Body of pancreas (tissue), 4 donors: ENCODE results near the gene EXTL1. TPM values are rescaled to one million over a fixed set of nuclear protein-coding genes. Genes with fewer than 3 reads are reported as not detected.
A peak's percentile ranks its signal among the peaks of the same experiment; 100 is the strongest.

Source experiments
- ATAC-seq: fragments of 150-250 bp; one replicate; pipeline ENCODE4 v1.9.1; 2016
- DNase-seq, 4 donors: peaks; one replicate each; pipeline ENCODE4 v3.0.0-alpha.2; 2019
- H3K27ac ChIP-seq, 4 donors: fragments of 200-600 bp; sonication (generic); 1 replicate in 3 of 4; 2 replicates in 1 of 4; pipeline versions ENCODE4 v1.5.1 to v1.6.1; 2016 to 2019; ENCODE audit warnings: mild to moderate bottlenecking in 1 of 4, mixed read lengths in 1 of 4, moderate library complexity in 1 of 4
- H3K27me3 ChIP-seq, 2 donors: fragments of 200-600 bp; sonication (generic); one replicate each; pipeline ENCODE4 v1.6.0; 2016; ENCODE audit warnings: mild to moderate bottlenecking in 1 of 2
- H3K36me3 ChIP-seq, 2 donors: fragments of 200-600 bp; sonication (generic); replicated peaks in 1 of 2; 2 replicates each; pipeline ENCODE4 v1.5.1; 2016; ENCODE audit warnings: low read depth in 2 of 2; ENCODE audit not compliant: insufficient read depth in 1 of 2
- H3K4me1 ChIP-seq: fragments of 200-600 bp; sonication (generic); one replicate; pipeline ENCODE4 v1.6.0; 2016
- H3K4me3 ChIP-seq, 2 donors: fragments of 200-600 bp; sonication (generic); 1 replicate in 1 of 2; 2 replicates in 1 of 2; pipeline ENCODE4 v1.5.1; 2016 to 2019
- H3K9me3 ChIP-seq, 3 donors: fragments of 200-600 bp; sonication (generic); 1 replicate in 2 of 3; 2 replicates in 1 of 3; pipeline ENCODE4 v1.5.1; 2016
- CTCF ChIP-seq, 7 experiments: fragments of 450-650 bp in 4 of 7; fragments of 200-600 bp in 3 of 7; sonication (generic) in 3 of 7; IDR thresholded peaks; one replicate each; pipeline ENCODE4 v1.5.1; 2016 to 2019; ENCODE audit warnings: antibody characterized with exemption in 7 of 7
- POLR2A ChIP-seq, 3 donors: fragments of 450-650 bp; IDR thresholded peaks; one replicate each; pipeline ENCODE4 v1.6.1; 2016; ENCODE audit warnings: antibody characterized with exemption in 3 of 3, mild to moderate bottlenecking in 2 of 3
- WGBS, 2 donors: methylation state at CpG; one replicate each; pipeline ENCODE4 v1.1.5; 2017; 5-methylcytosine and 5-hydroxymethylcytosine counted together
- intact Hi-C: fragments of 100-400 bp; cut with DNase I; formaldehyde crosslinking; loops from one replicate; pipeline ENCODE4 v1.15.1; 2023
- total RNA-seq, 2 donors: library from RNA; depleted of rRNA; stranded (reverse); fragments of >200 nt; gene quantifications; one replicate each; pipeline ENCODE4 v1.1.0, GENCODE V29; 2016

The EXTL1 gene
- total RNA-seq, 2 donors from 2014 or later = not detected

- intact Hi-C loops = no loop called here
These were observed 28.2 kb upstream of the EXTL1 start for GRCh38 chr1:25993197-25993951.

DNA sequence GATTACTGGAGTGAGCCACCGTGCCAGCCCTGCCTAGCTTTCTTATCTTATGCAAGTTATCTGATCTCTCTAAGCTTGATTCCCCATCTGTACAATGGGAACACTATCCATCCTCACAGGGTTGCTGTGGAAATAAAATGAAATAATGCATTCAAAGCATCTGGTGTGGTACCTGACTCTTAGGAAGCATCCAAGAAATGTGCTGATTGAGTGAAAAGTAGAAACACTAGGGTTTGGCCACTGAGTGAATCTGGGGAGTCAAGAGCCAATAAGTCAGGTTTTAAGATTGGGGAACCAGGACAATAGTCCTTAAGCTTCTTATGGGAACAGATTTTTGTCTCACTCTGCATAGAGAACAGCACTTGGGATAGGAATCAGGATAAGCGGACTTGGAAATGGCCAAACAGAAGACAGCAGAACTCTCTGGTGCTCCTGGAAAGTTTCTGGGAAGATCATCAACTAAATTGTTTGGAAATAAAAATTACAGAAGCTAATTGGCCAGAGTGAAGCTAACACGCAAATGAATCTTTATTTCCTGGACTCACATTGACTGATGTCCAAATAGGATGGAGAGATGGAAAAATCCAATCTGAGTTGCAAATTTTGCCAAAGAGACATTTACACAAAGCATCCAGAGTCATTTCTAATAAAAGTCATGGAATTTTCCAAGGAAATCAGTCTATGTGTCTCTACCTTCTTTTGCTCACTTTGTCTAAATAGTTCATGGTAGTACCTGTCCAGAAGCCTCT is 27.0 kb upstream of the EXTL1 start:
- no peak overlapping the region for H3K4me3 ChIP-seq
- H3K4me1 ChIP-seq = peaks cover 13% of the 10 kb centered on the region
- no peak for ATAC-seq
- 90 to 94% methylated on average over 3 of the region's 3 CpGs for WGBS, 2 donors
- intact Hi-C loops = loop anchor here (5.0 kb wide), 1 partner anchor 87 kb away; the partner anchor contains the start of gene STMN1
- TF ChIP-seq CTCF (IDR thresholded peaks at IDR 0.05) (no peak), POLR2A (IDR thresholded peaks at IDR 0.05) (no peak)
- no peaks in the 10 kb centered on the region for H3K36me3 ChIP-seq
- no peak for DNase-seq
- H3K27me3 ChIP-seq = no peaks in the 10 kb centered on the region
- no peak overlapping the region for H3K27ac ChIP-seq
- no peaks in the 10 kb centered on the region for H3K9me3 ChIP-seq

More at GRCh38 chr1:25993197-25993951, 28.2 kb upstream of the EXTL1 start:
- ATAC-seq = no peak
- no peak for TF ChIP-seq POLR2A (IDR thresholded peaks at IDR 0.05)
- no peak for TF ChIP-seq CTCF (IDR thresholded peaks at IDR 0.05)
- Histone ChIP-seq H3K4me3 (no peak overlapping the region), H3K27ac (no peak overlapping the region), H3K27me3 (no peaks in the 10 kb centered on the region), H3K4me1 (peaks cover 9% of the 10 kb centered on the region), H3K36me3 (no peaks in the 10 kb centered on the region), H3K9me3 (no peaks in the 10 kb centered on the region)
- WGBS, 2 donors = 85 to 91% methylated on average over 8 of the region's 8 CpGs
- no peak for DNase-seq

DNA sequence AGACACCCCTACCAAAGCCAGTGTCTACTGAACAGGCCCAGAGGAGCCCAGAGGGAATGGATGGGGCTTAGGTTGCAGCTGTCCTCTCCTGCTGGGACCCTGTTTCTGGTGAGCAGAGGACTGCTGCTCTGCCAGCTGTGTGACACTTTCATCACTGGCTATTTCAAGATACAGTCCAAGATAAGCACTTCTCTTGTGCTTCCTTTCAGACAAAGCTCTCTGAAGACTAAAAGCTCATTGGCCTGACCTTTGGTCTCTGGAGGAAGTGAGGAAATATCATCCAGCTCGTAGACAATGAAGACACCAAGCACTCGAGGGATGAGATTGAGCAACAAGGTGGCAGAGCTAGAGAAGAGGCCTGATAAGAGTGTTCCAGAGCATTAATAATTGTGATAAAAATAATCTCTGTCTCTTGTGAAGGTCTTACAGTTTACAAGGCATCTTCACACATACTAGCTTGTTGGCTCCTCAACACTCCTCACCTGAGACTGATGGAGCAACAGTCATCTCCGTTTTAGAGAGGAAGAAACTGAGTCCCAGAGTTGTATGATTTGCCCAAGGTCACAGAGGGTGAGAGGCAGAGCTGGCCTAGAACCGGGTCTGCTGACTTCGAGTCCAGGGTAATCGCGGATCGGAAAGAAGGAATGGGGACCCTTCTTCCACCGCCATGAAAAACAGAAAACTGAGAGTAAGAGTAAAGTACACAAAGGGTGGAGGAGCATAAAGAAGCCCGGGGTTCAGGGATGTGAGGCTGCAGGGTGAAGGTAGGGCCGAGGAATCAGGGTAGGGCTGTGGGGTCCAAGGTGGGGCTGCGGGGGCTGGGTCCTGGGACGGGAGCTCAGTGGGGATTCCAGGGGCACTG is 24.4 kb upstream of the EXTL1 start:
- H3K27ac ChIP-seq = peak overlapping the region; percentile 26 to 76 (median 56)
- H3K4me3 ChIP-seq = peak overlapping the region; percentile 36 to 46
- 2 to 3% methylated on average over 13 of the region's 13 CpGs for WGBS, 2 donors
- no peaks in the 10 kb centered on the region for H3K27me3 ChIP-seq
- DNase-seq (peak in 2 of 4 donors; percentile 15 to 66), ATAC-seq (no peak)
- no peaks in the 10 kb centered on the region for H3K9me3 ChIP-seq
- intact Hi-C loops = loop anchor here (5.0 kb wide), 1 partner anchor 90 kb away; the partner anchor contains the start of gene STMN1
- TF ChIP-seq CTCF (IDR thresholded peaks at IDR 0.05) (no peak), POLR2A (IDR thresholded peaks at IDR 0.05) (no peak)
- H3K36me3 ChIP-seq = no peaks in the 10 kb centered on the region
- peaks cover 13% of the 10 kb centered on the region for H3K4me1 ChIP-seq

DNA sequence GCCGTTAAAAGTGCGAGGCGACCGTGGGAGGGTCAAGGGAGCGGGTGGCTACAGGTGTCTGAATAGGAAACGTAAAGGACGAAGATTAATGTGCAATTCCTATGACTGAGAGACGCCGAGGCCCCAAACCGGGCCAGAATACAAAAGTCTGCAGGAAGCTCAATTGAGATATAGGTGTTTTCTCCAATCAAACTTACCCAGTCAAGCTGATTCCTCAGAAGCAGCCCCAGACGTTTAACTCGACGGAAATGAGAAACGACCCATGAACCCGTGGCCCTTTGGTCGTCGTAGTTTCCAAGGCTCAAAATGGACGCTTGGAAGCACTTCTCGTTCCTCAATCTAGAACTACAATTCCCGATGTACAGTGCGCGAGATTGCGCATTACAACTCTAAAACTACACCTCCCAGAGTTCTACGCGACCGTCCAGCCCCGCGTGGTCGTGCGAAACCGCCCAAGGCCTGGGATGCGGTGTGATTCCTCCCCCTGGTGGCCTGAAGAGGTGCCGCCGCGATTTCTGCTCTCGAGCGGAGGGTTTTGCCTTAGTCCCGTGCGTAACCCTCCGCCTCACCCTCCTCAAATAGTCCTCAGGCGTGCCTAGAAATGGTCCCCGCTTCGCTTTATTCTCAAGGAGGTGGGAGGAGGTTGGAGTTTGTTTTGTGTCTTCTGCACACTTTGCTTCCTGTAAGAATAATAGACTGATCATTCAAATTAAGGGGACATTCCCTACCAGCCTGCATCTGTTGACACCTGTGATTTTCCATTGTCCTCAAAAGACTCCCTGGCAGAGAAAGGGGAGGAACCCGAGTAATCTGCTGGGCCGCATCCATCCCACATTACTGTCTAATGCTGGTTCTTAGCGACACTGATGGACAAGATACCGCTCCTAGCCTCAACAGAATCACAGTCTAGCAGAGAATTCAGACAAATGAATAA is 23.5 kb upstream of the EXTL1 start, which contains the start of gene PAFAH2:
PAFAH2 (minus strand) TSS at position 236 of the 934 bp plus-strand sequence. CDS start 7,247 bp downstream, outside the sequence.
- intact Hi-C loops = loop anchor here (5.0 kb wide), 1 partner anchor 91 kb away; the partner anchor contains the start of gene STMN1
- TF ChIP-seq CTCF (IDR thresholded peaks at IDR 0.05) (peak; percentile 81 to 100 (median 100)), POLR2A (IDR thresholded peaks at IDR 0.05) (peak in 2 of 3 donors; percentile 51 to 58)
- ATAC-seq (peak; percentile 99), DNase-seq (peak; percentile 98 to 99 (median 98))
- H3K9me3 ChIP-seq = no peaks in the 10 kb centered on the region
- peak within 1 kb of the TSS; percentile 34 to 76 (median 56) for H3K27ac ChIP-seq
- H3K27me3 ChIP-seq = no peaks in the 10 kb centered on the region
- H3K4me3 ChIP-seq = peak within 1 kb of the TSS; percentile 36 to 46
- H3K4me1 ChIP-seq = peaks cover 13% of the 10 kb centered on the region
- H3K36me3 ChIP-seq = no peaks in the 10 kb centered on the region
- 0 to 1% methylated on average over 36 to 47 of the region's 47 CpGs for WGBS, 2 donors
